HepG2 (cell line): ENCODE data around the gene SLC27A2. TPM values are rescaled to one million over a fixed set of nuclear protein-coding genes. Genes with fewer than 3 reads are reported as not detected.

Experiments used
- ATAC-seq: fragments of 200-7000 bp; cut with Tn5 transposase; 3 replicates; pipeline ENCODE4 v1.9.1; 2020; ENCODE audit warnings: mild to moderate bottlenecking, moderate library complexity
- BruUV-seq: library from RNA; stranded (reverse); fragments of 400-500 nt; replicated peaks from 2 replicates; lab custom pipeline; 2021; lab: Mats Ljungman, UMichigan
- CTCF ChIA-PET: fragments of 300-600 bp; formaldehyde crosslinking; extraction: SDS; loops from one replicate; lab custom pipeline; 2021; ENCODE audit warnings: low total read pairs, inconsistent platforms, low intra/inter-chr PET ratio; lab: Yijun Ruan, JAX
- POLR2A ChIA-PET: fragments of 350-600 bp; sonication (Branson Sonifier 250); formaldehyde crosslinking; loops from one replicate; lab custom pipeline; 2020; ENCODE audit warnings: antibody characterized with exemption, inconsistent platforms; lab: Yijun Ruan, JAX
- DNase-seq: peaks from one replicate; pipeline ENCODE4 v3.0.0-alpha.2; 2015; ENCODE audit warnings: low spot score
- FAIRE-seq: peaks from 3 replicates; lab custom pipeline; 2011; peaks lifted over from hg19 to GRCh38; lab: Jason Lieb, UNC
- H2AFZ ChIP-seq: one replicate; pipeline ENCODE4 v1.6.1; 2011; ENCODE audit warnings: low read length, inconsistent platforms
- H3K27ac ChIP-seq: fragments of 300-600 bp; 3 replicates; pipeline ENCODE4 v1.8.0; 2011; ENCODE audit warnings: mixed run types, mild to moderate bottlenecking, mixed read lengths, low read length, inconsistent platforms; ENCODE audit not compliant: insufficient read depth; ENCODE audit errors: extremely low read length
- H3K27me3 ChIP-seq, 2 experiments: fragments of 200-600 bp in 1 of 2; 2 replicates in 1 of 2; 3 replicates in 1 of 2; pipeline versions ENCODE4 v1.6.0 to v1.8.0; 2011; ENCODE audit warnings: low read length in 2 of 2, mild to moderate bottlenecking in 2 of 2, moderate library complexity in 2 of 2, inconsistent platforms in 1 of 2; ENCODE audit not compliant: insufficient read depth in 2 of 2, control insufficient read depth in 1 of 2
- H3K36me3 ChIP-seq, 2 experiments: fragments of 200-600 bp in 1 of 2; replicated peaks in 1 of 2; 2 replicates in 1 of 2; 3 replicates in 1 of 2; pipeline versions ENCODE4 v1.5.1 to v1.8.0; 2011; ENCODE audit warnings: low read length in 2 of 2, inconsistent platforms in 1 of 2; ENCODE audit not compliant: insufficient read depth in 2 of 2, control insufficient read depth in 1 of 2
- H3K4me1 ChIP-seq: 2 replicates; pipeline ENCODE4 v1.5.1; 2012; ENCODE audit warnings: low read length, inconsistent platforms; ENCODE audit not compliant: insufficient read depth
- H3K4me2 ChIP-seq: 2 replicates; pipeline ENCODE4 v1.6.0; 2011; ENCODE audit warnings: low read depth, low read length, inconsistent platforms
- H3K4me3 ChIP-seq, 3 experiments: fragments of 200-600 bp in 1 of 3; sonication (generic), shearing (Covaris generic) in 1 of 3; replicated peaks in 1 of 3; 2 replicates each; pipeline ENCODE4 v1.5.1; 2011 to 2016; ENCODE audit warnings: low read length in 3 of 3, inconsistent platforms in 2 of 3, low read depth in 2 of 3, mild to moderate bottlenecking in 2 of 3, control low read depth in 1 of 3, mixed read lengths in 1 of 3; ENCODE audit not compliant: insufficient read depth in 1 of 3
- H3K79me2 ChIP-seq: one replicate; pipeline ENCODE4 v1.6.1; 2011; ENCODE audit warnings: low read length, inconsistent platforms; ENCODE audit not compliant: insufficient read depth
- H3K9ac ChIP-seq: 2 replicates; pipeline ENCODE4 v1.6.0; 2011; ENCODE audit warnings: mild to moderate bottlenecking, low read depth, low read length, inconsistent platforms; ENCODE audit not compliant: insufficient read depth
- H3K9me3 ChIP-seq: 2 replicates; pipeline ENCODE4 v1.5.1; 2012; ENCODE audit warnings: mild to moderate bottlenecking, low read length
- H4K20me1 ChIP-seq: 2 replicates; pipeline ENCODE4 v1.6.0; 2011; ENCODE audit warnings: inconsistent platforms, mild to moderate bottlenecking, low read length, moderate library complexity; ENCODE audit not compliant: insufficient read depth
- CEBPG ChIP-seq: IDR thresholded peaks from 2 replicates; pipeline ENCODE4 v1.6.1; 2016
- FOSL2 ChIP-seq: sonication (generic); formaldehyde crosslinking; IDR thresholded peaks from 2 replicates; pipeline ENCODE4 v1.4.0; 2020; ENCODE audit warnings: missing genetic modification reagents
- MAFF ChIP-seq: IDR thresholded peaks from 2 replicates; pipeline ENCODE4 v1.6.1; 2011; ENCODE audit warnings: low read depth, low read length, improper control_type of control experiment
- RBFOX2 ChIP-seq: fragments of 200-400 bp; formaldehyde crosslinking; IDR thresholded peaks from 2 replicates; pipeline ENCODE4 v1.6.1; 2017; ENCODE audit warnings: low read depth, mild to moderate bottlenecking, low read length
- SMAD3 ChIP-seq: sonication (generic); formaldehyde crosslinking; IDR thresholded peaks from 2 replicates; pipeline ENCODE4 v1.4.0; 2020; ENCODE audit warnings: missing genetic modification reagents
- TEAD3 ChIP-seq: optimal IDR thresholded peaks from 2 replicates; pipeline ENCODE3; 2016; ENCODE audit warnings: borderline replicate concordance
- TOPORS ChIP-seq: sonication (generic); formaldehyde crosslinking; IDR thresholded peaks from 2 replicates; pipeline ENCODE4 v1.8.0; 2023; ENCODE audit warnings: mild to moderate bottlenecking, missing genetic modification reagents
- ZNF232 ChIP-seq: sonication (generic); formaldehyde crosslinking; IDR thresholded peaks from 2 replicates; pipeline ENCODE4 v1.4.0; 2020; ENCODE audit warnings: missing genetic modification reagents, borderline replicate concordance
- ZNF335 ChIP-seq: sonication (generic); formaldehyde crosslinking; IDR thresholded peaks from 2 replicates; pipeline ENCODE4 v1.4.0; 2020; ENCODE audit warnings: missing genetic modification reagents
- ZNF615 ChIP-seq: sonication (generic); formaldehyde crosslinking; IDR thresholded peaks from 2 replicates; pipeline ENCODE4 v1.5.0; 2020; ENCODE audit warnings: mild to moderate bottlenecking, missing genetic modification reagents, borderline replicate concordance
- ZNF7 ChIP-seq: IDR thresholded peaks from 2 replicates; pipeline ENCODE4 v1.6.1; 2016; ENCODE audit warnings: missing biosample characterization, missing genetic modification reagents
- ZNF713 ChIP-seq: sonication (generic); formaldehyde crosslinking; IDR thresholded peaks from 2 replicates; pipeline ENCODE4 v1.4.0; 2020; ENCODE audit warnings: mild to moderate bottlenecking, missing genetic modification reagents
- WGBS: methylation state at CpG from one replicate; pipeline ENCODE4 v1.1.6; 2017; ENCODE audit warnings: low lambda C conversion rate; 5-methylcytosine and 5-hydroxymethylcytosine counted together
- in situ Hi-C: cut with HindIII; loops from 2 replicates; pipeline ENCODE4 v1.10.0; 2017; ENCODE audit warnings: low pct_unique_long_range_greater_than_20kb; ENCODE audit not compliant: extremely low pct_ligation_motif_present
- intact Hi-C: fragments of 100-400 bp; cut with micrococcal nuclease; formaldehyde crosslinking; loops from one replicate; pipeline ENCODE4 v1.10.0; 2022; ENCODE audit not compliant: unreplicated experiment
- polyA plus RNA-seq, 8 experiments: library from polyadenylated mRNA; depleted of rRNA in 3 of 8; stranded (reverse) in 7 of 8; unstranded in 1 of 8; fragments of >200 nt; fragmentation: Illumina TruSeq in 4 of 8; extraction: Trizol in 4 of 8; gene quantifications; 2 replicates each; pipeline versions ENCODE4 v1.2.1 to v1.2.3, GENCODE V29; 2011 to 2016; ENCODE audit warnings: low read depth in 4 of 8, missing spikeins in 1 of 8, mixed read lengths in 1 of 8; ENCODE audit not compliant: insufficient read depth in 1 of 8
- total RNA-seq, 5 experiments: library from RNA; depleted of rRNA; stranded (reverse); fragments of >200 nt; fragmentation: Illumina TruSeq; extraction: Trizol; gene quantifications; 2 replicates each; pipeline ENCODE4 v1.2.3, GENCODE V29; 2016; ENCODE audit warnings: low read depth in 1 of 5
- TF ChIP-seq, protein P1 (sequence below): sonication (generic); formaldehyde crosslinking; IDR thresholded peaks from 2 replicates; pipeline ENCODE4 v1.4.0; 2020; ENCODE audit warnings: low read depth, mild to moderate bottlenecking, missing genetic modification reagents
- TF ChIP-seq, protein P2 (sequence below): sonication (generic); formaldehyde crosslinking; IDR thresholded peaks from 2 replicates; pipeline ENCODE4 v1.4.0; 2020; ENCODE audit warnings: mild to moderate bottlenecking, missing genetic modification reagents
- TF ChIP-seq, protein P3 (sequence below): sonication (generic); formaldehyde crosslinking; IDR thresholded peaks from 2 replicates; pipeline ENCODE4 v1.5.0; 2020; ENCODE audit warnings: mild to moderate bottlenecking, missing genetic modification reagents

The SLC27A2 gene
- total and polyA plus RNA-seq, 2 of the 13 experiments (the other 11 are each of a cell fraction or from before 2014, with no cell fraction given), result 14.6 to 23.4 TPM

DNA sequence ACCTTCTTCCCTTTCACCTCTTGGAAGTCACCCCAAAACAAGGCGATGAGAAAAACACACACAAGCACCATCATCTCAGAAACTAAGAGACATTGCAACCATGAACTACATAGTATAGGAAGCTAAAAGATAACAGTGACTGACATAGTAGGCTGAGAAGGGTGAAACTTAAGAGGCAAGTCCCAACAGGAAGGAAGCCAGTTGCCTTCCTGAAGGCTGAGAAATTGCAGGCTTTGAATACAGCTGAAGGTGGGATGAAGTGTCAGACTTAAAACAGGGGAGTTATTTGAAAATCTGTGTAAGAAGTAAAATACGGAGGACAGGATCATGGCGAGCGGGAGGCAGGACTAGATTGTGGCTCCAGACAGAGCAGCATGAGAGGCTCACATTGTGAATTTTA lies 27.8 kb downstream of the SLC27A2 start:
- no TSS peak for BruUV-seq
- H3K27ac ChIP-seq, result no peak overlapping the region
- no peaks in the 10 kb centered on the region for H3K27me3 ChIP-seq
- peaks cover 18% of the 10 kb centered on the region for H3K4me1 ChIP-seq
- no peaks in the 10 kb centered on the region for H4K20me1 ChIP-seq
- peaks cover 5 to 36% of the 10 kb centered on the region in 2 experiments; a peak in 4 of 5 replicates for H3K36me3 ChIP-seq
- no peak overlapping the region for H3K4me2 ChIP-seq
- no peak for FAIRE-seq
- TF ChIP-seq, protein P1, sequence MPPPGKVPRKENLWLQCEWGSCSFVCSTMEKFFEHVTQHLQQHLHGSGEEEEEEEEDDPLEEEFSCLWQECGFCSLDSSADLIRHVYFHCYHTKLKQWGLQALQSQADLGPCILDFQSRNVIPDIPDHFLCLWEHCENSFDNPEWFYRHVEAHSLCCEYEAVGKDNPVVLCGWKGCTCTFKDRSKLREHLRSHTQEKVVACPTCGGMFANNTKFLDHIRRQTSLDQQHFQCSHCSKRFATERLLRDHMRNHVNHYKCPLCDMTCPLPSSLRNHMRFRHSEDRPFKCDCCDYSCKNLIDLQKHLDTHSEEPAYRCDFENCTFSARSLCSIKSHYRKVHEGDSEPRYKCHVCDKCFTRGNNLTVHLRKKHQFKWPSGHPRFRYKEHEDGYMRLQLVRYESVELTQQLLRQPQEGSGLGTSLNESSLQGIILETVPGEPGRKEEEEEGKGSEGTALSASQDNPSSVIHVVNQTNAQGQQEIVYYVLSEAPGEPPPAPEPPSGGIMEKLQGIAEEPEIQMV (CRISPR knock-in tag), result no peak
- TF ChIP-seq ZNF713 (CRISPR knock-in tag) (no peak), MAFF (no peak), RBFOX2 (no peak), ZNF335 (CRISPR knock-in tag) (no peak), ZNF615 (CRISPR knock-in tag) (no peak), SMAD3 (CRISPR knock-in tag) (no peak), TEAD3 (no peak), TOPORS (no peak), ZNF232 (CRISPR knock-in tag) (no peak), FOSL2 (CRISPR knock-in tag) (no peak), ZNF7 (CRISPR knock-in tag) (no peak), CEBPG (CRISPR knock-in tag) (no peak)
- TF ChIP-seq, protein P2, sequence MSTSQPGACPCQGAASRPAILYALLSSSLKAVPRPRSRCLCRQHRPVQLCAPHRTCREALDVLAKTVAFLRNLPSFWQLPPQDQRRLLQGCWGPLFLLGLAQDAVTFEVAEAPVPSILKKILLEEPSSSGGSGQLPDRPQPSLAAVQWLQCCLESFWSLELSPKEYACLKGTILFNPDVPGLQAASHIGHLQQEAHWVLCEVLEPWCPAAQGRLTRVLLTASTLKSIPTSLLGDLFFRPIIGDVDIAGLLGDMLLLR, result no peak
- TF ChIP-seq, protein P3, sequence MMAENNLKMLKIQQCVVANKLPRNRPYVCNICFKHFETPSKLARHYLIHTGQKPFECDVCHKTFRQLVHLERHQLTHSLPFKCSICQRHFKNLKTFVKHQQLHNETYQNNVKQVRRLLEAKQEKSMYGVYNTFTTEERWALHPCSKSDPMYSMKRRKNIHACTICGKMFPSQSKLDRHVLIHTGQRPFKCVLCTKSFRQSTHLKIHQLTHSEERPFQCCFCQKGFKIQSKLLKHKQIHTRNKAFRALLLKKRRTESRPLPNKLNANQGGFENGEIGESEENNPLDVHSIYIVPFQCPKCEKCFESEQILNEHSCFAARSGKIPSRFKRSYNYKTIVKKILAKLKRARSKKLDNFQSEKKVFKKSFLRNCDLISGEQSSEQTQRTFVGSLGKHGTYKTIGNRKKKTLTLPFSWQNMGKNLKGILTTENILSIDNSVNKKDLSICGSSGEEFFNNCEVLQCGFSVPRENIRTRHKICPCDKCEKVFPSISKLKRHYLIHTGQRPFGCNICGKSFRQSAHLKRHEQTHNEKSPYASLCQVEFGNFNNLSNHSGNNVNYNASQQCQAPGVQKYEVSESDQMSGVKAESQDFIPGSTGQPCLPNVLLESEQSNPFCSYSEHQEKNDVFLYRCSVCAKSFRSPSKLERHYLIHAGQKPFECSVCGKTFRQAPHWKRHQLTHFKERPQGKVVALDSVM, result no peak
- TF ChIP-seq, all 625 proteins: peak for 0
- no peak overlapping the region for H3K9ac ChIP-seq
- peaks cover 5% of the 10 kb centered on the region; the same call in 1 of the 2 replicates for H3K9me3 ChIP-seq
- ATAC-seq (no peak), DNase-seq (no peak)
- intact Hi-C loops, result no loop called here
- ChIA-PET POLR2A (no interaction called here), CTCF (no interaction called here)
- H3K4me3 ChIP-seq, result no peak overlapping the region
- in situ Hi-C loops, result no loop called here
- H3K79me2 ChIP-seq, result no peaks in the 10 kb centered on the region
- 98% methylated on average over 4 of the region's 4 CpGs for WGBS
- no peak overlapping the region for H2AFZ ChIP-seq
